NCI-H2227 (cell line): Measurements from ENCODE around the gene ATP6V0D1.

Experiments used
- DNase-seq: peaks from one replicate; lab custom pipeline; 2025; ENCODE audit not compliant: unreplicated experiment; lab: John Stamatoyannopoulos, UW

Gene ATP6V0D1

GRCh38 chr16:67394155-67395104, 86.5 kb downstream of the ATP6V0D1 start:
- DNase-seq, result no peak

- DNase-seq, result no peak
Observed at GRCh38 chr16:67393788-67394154, 87.2 kb downstream of the ATP6V0D1 start.

GRCh38 chr16:67393111-67393787, 87.7 kb downstream of the ATP6V0D1 start, which contains the start of gene TPPP3:
Gene TPPP3, minus strand, starts transcription at chr16:67393498. Its CDS starts 2,387 bp downstream, at chr16:67391111.
- DNase-seq, result peak; percentile 93

- peak; percentile 16 for DNase-seq
Observed at GRCh38 chr16:67392301-67393059, 88.5 kb downstream of the ATP6V0D1 start.

GRCh38 chr16:67391424-67392300, 89.3 kb downstream of the ATP6V0D1 start:
- peak; percentile 28 for DNase-seq

- no peak for DNase-seq
Observed at GRCh38 chr16:67390816-67391423, 90.0 kb downstream of the ATP6V0D1 start.

- no peak for DNase-seq
Observed at GRCh38 chr16:67389911-67390815, 90.8 kb downstream of the ATP6V0D1 start.

- no peak for DNase-seq
Observed at GRCh38 chr16:67388591-67388990, 92.4 kb downstream of the ATP6V0D1 start.

- DNase-seq, result no peak
Observed at GRCh38 chr16:67388191-67388590, 92.8 kb downstream of the ATP6V0D1 start.
